ENCODE measurements around the gene EGFL7. TPM values are rescaled to one million over a fixed set of nuclear protein-coding genes. Genes with fewer than 3 reads are reported as not detected.

Gene EGFL7
- total RNA-seq, 1 donor from 2014 or later: 85.3 TPM

GRCh38 chr9:136656183-136656738, 6.5 kb upstream of the EGFL7 start:
- DNase-seq (ENCODE audit: low spot score): no peak
- intact Hi-C loops (cut with DNase I): no loop called here

GRCh38 chr9:136656795-136657611, 5.7 kb upstream of the EGFL7 start:
- intact Hi-C loops (cut with DNase I): no loop called here
- no peak for DNase-seq (ENCODE audit: low spot score)

- intact Hi-C loops (cut with DNase I): no loop called here
- DNase-seq (ENCODE audit: low spot score): no peak
Measured at GRCh38 chr9:136657974-136658848, 4.5 kb upstream of the EGFL7 start.

- intact Hi-C loops (cut with DNase I): no loop called here
- no peak for DNase-seq (ENCODE audit: low spot score)
Measured at GRCh38 chr9:136658849-136659535, 3.7 kb upstream of the EGFL7 start.

GRCh38 chr9:136659861-136660784, 2.6 kb upstream of the EGFL7 start:
- intact Hi-C loops (cut with DNase I): no loop called here
- DNase-seq (ENCODE audit: low spot score): no peak

GRCh38 chr9:136660971-136661550, 1.7 kb upstream of the EGFL7 start:
- intact Hi-C loops (cut with DNase I): no loop called here

GRCh38 chr9:136661641-136662325, 933 bp upstream of the EGFL7 start:
- no peak for DNase-seq (ENCODE audit: low spot score)
- intact Hi-C loops (cut with DNase I): no loop called here

More at GRCh38 chr9:136660971-136661550, 1.7 kb upstream of the EGFL7 start:
- no peak for DNase-seq (ENCODE audit: low spot score)

- intact Hi-C loops (cut with DNase I): no loop called here
- no peak for DNase-seq (ENCODE audit: low spot score)
Measured at GRCh38 chr9:136662326-136662655, 425 bp upstream of the EGFL7 start.

GRCh38 chr9:136664000-136664915, 1.5 kb downstream of the EGFL7 start:
- intact Hi-C loops (cut with DNase I): loop anchor here (2.0 kb wide), 1 partner anchor 19 kb away; no protein-coding TSS in a partner anchor
- no peak for DNase-seq (ENCODE audit: low spot score)

- intact Hi-C loops (cut with DNase I): loop anchor here (2.0 kb wide), 1 partner anchor 20 kb away; no protein-coding TSS in a partner anchor
- no peak for DNase-seq (ENCODE audit: low spot score)
Measured at GRCh38 chr9:136665111-136665703, 2.5 kb downstream of the EGFL7 start.

- intact Hi-C loops (cut with DNase I): loop anchor here (2.0 kb wide), 1 partner anchor 21 kb away; no protein-coding TSS in a partner anchor
- no peak for DNase-seq (ENCODE audit: low spot score)
Measured at GRCh38 chr9:136665704-136666371, 3.1 kb downstream of the EGFL7 start.

GRCh38 chr9:136666372-136667213, 3.9 kb downstream of the EGFL7 start:
- intact Hi-C loops (cut with DNase I): no loop called here
- DNase-seq (ENCODE audit: low spot score): no peak

GRCh38 chr9:136667214-136667939, 4.7 kb downstream of the EGFL7 start:
- intact Hi-C loops (cut with DNase I): no loop called here
- no peak for DNase-seq (ENCODE audit: low spot score)

Measured in cardiac septum (tissue), 1 donor.